Measurements from ENCODE around the gene DOCK10. TPM values are rescaled to one million over a fixed set of nuclear protein-coding genes. Genes with fewer than 3 reads are reported as not detected.

DOCK10 gene
- total RNA-seq, 1 donor from 2014 or later, result 10.2 TPM

DNA sequence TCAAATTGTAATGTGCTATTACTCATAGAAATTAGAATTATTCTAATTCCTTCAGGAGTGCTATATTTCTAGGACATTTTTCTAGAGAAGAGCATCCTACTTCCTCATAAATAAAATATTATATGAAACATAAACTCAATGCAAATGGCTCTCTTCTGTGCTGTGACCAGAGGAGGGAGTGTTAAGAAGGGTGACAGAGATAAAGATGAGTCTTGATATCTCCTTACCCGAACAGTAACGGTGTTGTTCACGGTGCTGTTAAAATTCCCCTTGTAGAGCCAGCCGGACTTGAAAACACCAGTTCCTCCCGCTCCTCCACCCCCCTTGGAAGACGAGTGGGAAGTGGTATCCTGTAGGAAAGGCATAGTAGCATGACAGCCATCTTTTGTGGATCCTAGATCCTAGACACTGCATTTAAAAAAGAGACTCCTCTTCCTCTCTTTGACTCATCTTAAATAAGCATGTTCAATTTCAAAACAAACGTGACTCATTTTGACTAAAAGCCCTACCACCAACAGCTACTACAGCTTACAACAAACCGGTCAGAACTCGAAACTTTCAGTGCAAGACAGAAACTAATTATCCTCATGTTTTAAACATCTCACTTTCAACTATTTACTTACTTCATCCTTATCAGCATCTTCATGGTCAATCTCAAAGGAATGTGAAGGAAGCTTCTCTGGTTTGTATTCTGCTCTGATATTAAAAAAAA lies 156.3 kb downstream of the DOCK10 start:
- FAIRE-seq, result no peak
- no peak for DNase-seq (ENCODE audit: low spot score in 2 of 2)

DNA sequence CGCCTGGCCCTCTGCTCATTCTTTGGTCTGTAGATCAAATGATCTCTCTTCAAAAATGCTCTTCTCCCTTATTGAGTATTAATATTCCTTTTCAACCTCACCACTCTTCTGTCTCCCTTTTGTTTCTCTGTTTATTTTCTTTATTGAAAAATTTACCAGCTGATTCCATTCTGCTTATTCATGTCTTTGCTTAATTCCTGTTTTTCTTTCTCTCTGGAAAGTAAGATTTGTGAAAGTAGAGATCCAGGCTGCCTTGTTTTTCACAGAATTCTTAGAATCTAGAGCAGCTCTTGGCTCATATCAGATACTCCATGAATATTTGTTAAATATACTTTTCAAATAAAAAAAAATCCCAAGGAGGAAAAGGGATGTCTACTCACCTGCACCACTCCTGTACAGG lies 157.0 kb downstream of the DOCK10 start:
- no peak for FAIRE-seq
- DNase-seq (ENCODE audit: low spot score in 2 of 2), result no peak

DNA sequence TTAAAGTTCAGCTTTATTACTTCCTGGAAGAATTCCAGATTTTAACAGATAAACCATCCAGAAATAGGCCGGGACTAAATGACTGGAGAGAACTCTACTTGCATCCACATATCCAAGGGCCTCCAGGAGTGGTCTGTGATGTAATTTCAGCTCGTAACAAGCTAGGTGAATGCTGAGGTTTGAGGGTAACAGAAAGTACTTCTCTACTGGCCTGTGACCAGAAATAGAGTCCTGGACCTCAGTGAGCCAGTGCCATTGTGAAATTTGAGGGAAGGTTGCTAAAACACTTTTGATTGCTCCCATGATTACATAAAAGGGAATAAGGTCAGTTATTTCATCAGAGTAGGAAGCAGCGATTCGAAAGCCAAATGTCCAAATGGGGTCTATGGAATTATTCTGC lies 158.1 kb downstream of the DOCK10 start:
- DNase-seq (ENCODE audit: low spot score in 2 of 2), result no peak
- no peak for FAIRE-seq

DNA sequence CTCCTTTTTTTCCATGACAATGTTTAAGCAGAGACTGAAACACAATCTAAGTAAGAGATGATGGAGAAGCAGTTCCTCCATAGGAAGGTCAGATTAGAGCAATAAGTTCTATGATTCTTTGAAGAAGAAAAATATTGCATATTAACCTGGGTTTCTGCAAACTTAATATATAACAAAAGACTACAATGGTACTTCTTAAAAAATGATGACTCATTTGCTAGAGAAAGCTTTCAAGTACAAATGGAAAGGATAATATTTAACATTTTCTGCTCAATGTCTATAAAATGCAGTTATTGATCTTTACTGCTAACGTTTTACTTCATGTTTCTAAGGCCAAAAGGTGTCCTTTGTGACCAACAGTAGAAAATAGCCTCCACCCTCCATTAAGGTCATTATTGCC lies 158.6 kb downstream of the DOCK10 start:
- DNase-seq (ENCODE audit: low spot score in 2 of 2) (no peak), FAIRE-seq (no peak)

DNA sequence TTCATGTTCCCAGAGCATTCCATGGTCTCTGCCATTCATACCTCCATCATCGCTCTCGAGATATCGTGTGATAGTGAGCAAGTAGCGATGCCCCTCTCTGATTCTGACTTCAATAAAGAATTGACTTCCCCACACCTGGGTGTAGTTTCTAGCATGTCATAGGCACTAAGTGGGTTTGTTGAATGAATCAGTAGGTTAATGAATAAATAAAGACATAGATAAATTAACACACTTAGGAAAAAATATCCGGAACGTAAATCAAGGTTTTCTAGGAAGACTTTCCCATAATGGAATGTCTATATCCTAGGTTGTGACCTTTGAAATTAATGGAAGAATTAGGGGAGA lies 159.1 kb downstream of the DOCK10 start:
- no peak for DNase-seq (ENCODE audit: low spot score in 2 of 2)
- no peak for FAIRE-seq

DNA sequence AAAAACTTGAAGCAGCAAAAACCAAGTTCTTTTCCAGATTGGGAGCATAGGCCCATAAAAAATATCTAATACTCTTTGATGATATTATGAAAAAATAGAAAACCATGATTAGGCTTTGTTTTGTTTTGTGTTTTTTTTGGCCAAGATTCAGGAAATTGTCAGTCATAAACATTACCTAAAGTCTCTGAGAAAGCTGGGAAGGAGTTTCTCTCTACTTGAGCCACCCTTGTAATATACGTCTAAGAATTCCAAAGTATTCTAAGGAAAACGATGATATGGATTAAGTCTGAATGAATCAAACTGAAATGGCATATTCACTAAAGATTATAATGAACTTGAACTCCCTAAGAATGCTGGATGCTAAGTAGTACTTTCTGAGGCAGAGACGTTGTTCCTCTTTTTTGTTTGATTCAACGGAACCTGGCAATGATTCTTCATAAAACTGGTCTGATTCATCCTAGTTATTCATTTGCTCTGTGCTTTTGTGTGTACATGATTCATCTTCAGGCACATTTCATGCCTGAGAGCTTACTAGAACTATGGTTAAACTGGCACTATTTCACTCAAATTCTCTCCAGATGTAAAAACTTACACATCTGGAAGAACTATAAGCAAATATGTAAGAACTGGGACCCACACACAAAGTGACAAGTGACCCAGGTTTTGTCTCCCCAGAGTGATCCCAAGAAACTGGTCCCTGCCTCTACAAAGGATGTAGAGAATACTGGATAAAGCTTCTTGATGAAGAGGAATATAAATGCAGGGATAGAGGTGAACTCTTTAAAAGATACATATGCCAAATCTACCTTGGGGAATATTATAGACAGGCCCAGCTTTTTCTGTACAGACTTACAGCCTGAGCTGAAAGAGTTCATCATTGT lies 159.7 kb downstream of the DOCK10 start:
- DNase-seq (ENCODE audit: low spot score in 2 of 2) (no peak), FAIRE-seq (no peak)

DNA sequence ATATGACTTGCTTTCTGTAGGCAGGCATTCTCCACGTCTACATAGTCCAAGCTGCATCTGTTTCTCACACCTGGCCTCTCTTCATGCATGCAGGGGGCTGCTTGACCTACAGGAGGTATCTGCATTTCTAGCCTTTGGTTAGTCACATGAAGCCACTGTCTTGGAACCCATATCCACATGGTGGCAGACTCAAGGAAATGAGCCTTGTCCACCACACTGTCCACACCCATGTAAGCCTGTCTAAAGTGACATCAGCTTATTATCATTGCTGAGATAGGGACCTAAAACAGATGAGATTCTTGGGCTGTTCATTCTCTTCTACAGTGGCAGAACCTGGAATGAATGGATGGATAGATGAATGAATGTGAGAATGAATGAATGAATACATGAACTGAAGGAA lies 160.4 kb downstream of the DOCK10 start:
- no peak for FAIRE-seq
- DNase-seq (ENCODE audit: low spot score in 2 of 2), result no peak

DNA sequence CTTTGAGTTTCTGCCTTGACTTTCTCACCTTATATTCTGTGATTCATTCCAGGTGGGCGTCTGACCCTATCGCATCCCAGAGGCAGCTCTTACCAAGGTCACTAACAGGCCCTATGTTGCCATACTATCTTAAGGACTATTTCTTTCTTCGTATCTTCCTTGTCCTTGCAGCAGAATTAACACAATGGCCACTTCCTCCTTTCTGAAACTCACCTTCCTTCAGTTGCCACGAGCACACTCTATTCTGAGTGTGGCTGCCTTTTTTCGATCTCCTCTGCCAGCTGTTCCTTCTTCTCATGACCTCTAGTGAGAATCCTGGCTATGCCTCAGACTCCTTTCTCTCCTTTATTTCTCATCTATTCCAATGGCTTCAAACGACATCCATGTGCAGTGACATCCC lies 165.7 kb downstream of the DOCK10 start:
- no peak for DNase-seq (ENCODE audit: low spot score in 2 of 2)
- no peak for FAIRE-seq

DNA sequence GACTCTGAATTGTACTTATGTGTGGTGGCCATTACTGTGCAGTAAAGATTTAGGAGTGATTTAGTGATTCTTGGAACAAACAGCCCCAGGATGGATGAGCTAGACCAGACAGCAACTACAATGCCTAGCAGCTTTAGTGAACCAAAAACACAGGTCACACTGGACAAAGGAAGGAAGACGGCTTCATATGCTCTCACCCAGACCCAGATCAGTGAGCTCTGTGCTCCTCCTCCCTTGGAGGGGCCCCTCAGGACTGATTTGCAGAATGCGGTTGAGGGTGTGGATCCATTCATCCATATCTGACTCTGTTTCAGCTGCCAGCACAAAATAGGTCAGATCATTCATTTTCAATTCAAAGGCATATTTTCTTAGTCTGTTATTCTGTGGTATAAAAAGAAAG lies 166.4 kb downstream of the DOCK10 start:
- no peak for DNase-seq (ENCODE audit: low spot score in 2 of 2)
- FAIRE-seq, result no peak

DNA sequence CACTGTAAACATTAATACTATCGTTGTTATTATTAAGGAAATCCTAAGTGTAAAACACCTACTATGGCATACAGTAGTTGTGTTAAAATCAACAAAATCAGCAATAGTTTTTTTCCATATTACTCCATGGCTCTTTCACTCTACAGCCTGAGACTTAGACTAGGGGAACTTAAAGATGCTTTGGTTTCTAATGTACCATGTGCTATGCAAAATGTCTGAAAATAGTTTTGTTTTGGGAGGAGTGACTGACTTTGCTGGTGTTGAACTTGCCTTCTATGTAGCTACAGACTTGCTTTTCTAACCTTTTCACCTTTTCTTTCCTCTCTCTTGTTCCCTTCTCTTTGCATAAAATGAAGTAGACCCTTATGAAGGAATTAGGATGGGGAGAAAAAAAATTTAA lies 167.1 kb downstream of the DOCK10 start:
- no peak for FAIRE-seq
- DNase-seq (ENCODE audit: low spot score in 2 of 2), result no peak

DNA sequence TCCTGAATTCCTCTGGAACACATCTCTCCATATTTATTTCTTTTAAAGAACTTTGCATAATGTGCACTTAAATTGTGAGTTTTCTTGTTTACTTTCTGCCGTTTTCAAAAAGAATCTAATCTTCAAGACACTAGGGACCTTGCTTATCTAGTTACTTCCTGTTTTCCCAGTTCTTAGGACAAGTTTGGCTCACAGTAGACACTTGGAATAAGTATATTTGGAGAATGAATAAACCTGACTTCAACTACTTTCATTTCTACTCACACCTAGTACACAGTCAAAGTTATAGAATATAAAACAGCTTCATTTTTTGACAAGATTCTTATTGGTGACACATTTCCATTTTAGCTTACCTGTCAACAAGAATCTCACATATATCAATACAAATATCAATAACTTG lies 170.5 kb downstream of the DOCK10 start:
- DNase-seq (ENCODE audit: low spot score in 2 of 2) (no peak), FAIRE-seq (no peak)

DNA sequence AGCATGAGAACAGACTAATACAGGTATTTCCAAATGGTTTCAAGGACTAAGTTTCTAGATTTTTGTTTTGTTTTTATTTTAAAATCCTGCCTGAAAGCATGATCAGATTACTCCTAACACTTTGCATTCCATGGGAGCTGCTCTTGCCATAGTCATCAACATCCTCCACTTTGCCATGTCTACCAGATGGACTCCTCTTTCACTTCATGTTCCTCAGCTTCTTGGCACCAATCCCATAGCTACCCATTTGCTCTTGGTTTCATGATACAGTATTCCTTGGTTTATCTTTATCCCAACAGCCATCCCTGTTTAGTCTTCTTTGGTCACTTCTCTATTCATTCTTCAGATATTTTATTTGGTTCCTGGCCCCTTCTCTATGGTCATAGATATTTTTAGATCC lies 171.9 kb downstream of the DOCK10 start:
- DNase-seq (ENCODE audit: low spot score in 2 of 2) (no peak), FAIRE-seq (no peak)

DNA sequence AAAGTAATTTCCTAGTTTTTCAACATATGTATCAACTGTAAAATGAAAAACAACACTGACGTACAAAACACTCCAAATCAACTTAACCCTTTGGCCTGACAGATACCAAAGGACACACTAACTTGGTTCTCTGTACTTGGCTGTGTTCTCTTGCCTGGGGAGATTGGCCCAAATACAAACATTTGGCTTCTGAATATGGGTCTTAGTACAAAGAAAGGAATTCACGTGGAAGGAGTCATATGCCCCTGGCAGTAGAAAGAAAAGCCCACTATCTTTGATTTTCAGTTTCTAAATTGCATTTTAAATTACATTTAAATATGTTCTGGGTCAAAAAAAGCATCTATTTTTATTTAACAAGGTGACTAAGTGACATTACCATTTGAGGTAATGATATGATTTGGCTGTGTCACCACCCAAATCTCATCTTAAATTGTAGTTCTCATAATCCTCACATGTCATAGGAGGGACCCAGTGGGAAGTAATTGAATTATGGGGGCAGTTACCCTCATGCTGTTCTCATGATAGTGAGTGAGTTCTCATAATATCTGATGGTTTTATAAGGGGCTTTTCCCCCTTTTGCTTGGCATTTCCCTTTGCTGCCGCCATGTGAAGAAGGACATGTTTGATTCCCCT lies 172.6 kb downstream of the DOCK10 start:
- FAIRE-seq, result no peak
- DNase-seq (ENCODE audit: low spot score in 2 of 2), result no peak

DNA sequence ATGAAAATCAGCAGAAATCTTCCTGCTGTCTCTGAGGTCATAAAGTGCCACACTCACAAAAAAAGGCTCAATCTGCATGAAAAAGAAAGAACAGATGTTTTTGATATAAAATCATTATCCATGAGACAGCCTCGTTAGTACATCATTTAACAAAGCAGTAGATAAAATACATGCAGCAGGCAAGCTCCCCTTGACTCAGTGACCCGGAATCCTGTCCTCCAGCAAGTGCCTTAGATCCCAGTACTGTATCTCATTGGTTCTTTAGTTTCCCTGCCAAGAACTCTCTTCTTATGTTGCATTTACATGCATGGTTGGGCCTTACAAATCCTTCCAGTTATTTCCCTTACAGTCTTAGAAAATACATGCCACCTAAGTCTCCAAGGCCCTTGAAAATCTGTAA lies 177.3 kb downstream of the DOCK10 start:
- DNase-seq (ENCODE audit: low spot score in 2 of 2), result no peak
- no peak for FAIRE-seq

DNA sequence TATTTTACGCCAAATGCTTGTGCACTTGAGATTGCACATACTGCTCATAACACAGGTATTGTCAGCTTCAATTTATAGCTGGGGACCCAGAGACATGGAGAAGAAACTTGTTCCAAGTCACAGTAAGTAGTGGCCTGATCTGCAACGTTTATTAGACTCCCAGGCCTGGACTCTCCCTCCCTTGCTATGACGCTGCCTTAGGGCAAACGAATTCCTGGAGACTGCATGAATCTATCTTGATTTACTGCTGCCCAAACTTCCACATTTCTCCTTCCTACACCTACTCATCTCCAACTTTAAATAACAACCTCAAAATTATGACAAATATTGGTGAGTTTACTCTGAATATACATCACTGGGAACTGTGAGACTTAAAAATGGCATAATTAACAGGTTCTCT lies 181.0 kb downstream of the DOCK10 start:
- FAIRE-seq (no peak), DNase-seq (ENCODE audit: low spot score in 2 of 2) (no peak)

DNA sequence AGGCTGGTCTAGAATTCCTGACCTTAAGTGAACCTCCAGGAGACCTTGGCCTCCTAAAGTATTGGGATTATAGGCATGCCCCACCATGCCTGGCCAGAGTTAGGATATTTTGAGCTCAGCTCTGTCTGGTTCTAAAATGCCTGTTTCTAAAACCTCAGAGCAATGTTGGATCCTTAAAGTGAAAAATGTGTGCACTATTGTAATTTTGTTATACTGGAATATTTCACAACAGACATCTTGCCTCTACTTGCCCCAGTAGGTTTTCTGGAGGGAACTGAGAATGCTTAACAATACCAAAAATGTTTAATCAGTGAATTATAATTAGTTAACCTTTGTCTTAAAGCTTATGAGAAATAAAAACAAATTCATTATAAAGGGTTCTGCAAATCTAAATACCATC lies 181.5 kb downstream of the DOCK10 start:
- FAIRE-seq, result no peak
- no peak for DNase-seq (ENCODE audit: low spot score in 2 of 2)

DNA sequence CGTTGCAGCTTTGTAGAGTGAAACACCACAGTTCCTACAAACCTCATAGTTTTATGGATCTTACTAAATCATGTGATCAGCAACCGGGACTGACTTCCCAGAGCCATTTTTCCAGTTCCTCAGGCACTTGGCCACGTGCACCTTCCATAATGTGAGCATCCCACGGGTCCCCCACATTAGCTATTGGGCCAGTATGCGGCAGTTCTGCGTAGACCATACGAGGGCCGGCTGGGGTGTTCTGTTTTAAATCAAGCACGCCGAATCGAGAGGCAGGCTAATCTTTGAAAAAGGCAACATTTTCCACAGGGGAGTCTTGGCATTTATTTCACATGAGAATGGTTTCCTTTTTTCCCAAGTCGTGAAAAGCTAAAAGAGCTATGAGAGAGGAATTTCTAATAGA lies 190.5 kb downstream of the DOCK10 start:
- DNase-seq (ENCODE audit: low spot score in 2 of 2) (no peak), FAIRE-seq (no peak)

DNA sequence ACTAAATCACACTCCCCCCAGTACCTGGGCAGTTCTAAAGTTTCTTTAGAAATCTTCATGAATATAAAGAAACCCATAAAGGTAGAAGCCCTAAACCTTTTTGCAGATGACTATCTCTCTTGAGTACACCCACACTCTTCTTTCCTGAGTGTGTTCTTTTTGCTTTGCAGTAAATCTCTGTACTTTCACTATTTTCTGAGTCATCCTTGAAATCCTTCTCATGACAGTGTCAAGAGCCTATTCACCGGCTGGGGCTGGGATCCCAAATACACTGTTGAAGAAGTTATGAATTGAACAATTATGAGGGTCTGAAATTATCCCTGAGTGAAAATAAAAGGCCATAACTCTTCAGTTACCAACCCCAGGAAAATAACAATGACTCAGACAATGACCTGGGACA lies 192.2 kb downstream of the DOCK10 start:
- no peak for FAIRE-seq
- DNase-seq (ENCODE audit: low spot score in 2 of 2), result no peak

DNA sequence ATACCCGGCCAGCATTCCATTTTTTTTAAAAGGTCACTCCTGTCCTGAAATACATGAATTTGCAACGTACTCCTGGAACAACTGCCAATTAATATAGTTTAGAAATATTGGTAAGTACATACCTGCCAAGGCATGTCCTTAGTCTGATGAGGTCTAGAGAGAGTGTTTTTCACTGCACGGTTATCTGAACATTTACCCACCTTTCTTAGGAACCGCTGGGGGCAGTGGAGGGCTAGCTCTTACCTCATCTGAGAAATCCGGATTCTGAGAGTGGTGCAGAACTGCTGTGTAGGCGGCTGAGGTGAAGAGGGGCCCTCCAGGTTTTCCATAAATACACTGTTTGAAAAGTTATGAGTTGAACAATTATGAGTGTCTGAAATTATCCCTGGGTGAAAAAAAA lies 193.0 kb downstream of the DOCK10 start:
- no peak for FAIRE-seq

DNA sequence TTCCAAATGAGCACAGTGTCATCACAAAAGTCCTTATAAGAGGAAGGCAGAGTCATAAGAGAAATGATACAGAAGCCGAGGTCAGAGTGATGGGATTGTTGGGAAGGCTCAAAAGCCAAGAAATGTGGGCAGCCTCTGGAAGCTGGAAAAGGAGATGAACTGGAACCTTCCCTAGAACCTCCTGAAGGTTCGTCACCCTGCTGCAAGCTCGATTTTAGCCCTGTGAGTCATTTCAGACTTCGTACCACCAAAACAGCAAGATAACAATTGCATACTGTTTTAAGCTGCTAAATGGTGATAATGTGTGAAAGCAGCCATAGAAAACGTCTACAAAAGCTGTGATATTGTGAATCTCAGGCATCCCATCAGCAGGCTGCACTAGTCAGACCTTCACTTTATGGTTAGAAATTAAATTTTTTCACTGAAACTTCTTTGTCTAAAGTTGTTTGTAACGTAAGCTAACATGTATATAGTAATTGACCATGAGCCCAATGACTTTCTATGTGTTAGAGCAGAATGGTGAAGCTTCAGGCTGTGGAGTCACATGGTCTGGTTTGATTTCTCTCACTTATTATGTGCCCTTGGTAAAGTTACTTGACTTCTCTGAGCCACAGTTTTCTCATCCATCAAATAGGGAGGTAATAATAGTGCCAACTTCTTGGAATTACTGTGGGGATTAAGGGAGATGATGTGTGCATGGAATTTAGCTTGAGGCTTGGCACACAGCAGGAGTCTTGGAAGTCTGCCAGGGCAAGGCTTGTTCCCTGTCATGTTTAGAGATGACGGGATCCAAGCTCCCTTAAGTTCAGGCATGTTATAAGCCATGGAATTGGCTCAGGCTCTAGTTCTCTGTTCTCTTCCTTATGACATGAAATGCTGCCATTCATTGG lies 194.1 kb downstream of the DOCK10 start:
- no peak for FAIRE-seq
- DNase-seq (ENCODE audit: low spot score in 2 of 2), result no peak

More for the DNA sequence above, 193.0 kb downstream of the DOCK10 start:
- no peak for DNase-seq (ENCODE audit: low spot score in 2 of 2)

DNA sequence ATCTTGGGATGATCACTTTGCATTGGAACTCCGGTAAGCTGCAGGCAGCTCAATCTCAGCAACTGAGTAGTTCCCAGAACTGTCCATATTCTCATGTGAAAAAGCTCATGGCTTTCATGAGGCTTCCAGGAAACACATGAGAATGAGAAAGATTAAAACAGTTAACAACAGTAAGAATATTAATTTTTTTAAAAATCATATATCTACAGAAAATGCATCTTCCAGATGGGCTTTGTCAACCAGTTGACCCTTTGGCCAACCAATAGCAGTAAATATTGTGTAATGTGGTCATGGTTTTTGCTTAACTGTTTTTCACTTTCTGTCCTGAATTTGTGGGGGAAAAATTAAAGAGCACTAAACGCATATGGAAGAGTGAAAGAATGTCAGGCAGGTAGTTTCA lies 194.9 kb downstream of the DOCK10 start:
- no peak for FAIRE-seq
- DNase-seq (ENCODE audit: low spot score in 2 of 2), result no peak
